Ishikawa (cell line): ENCODE measurements around the gene STING1.

Experiments
- RAD21 ChIP-seq: IDR thresholded peaks from 2 replicates; pipeline ENCODE4 v1.6.1; 2012; ENCODE audit warnings: low read depth
- TAF1 ChIP-seq: IDR thresholded peaks from 2 replicates; pipeline ENCODE4 v1.6.1; 2012; ENCODE audit warnings: low read depth, mild to moderate bottlenecking
- TEAD4 ChIP-seq: IDR thresholded peaks from 2 replicates; pipeline ENCODE4 v1.6.1; 2012
- YY1 ChIP-seq: IDR thresholded peaks from 2 replicates; pipeline ENCODE4 v1.6.1; 2012; ENCODE audit warnings: low read depth

- TF ChIP-seq RAD21: no peak
- TF ChIP-seq YY1: no peak
- no peak for TF ChIP-seq TEAD4
- TF ChIP-seq TAF1: no peak
Measured at GRCh38 chr5:139453683-139454567, 28.6 kb downstream of the STING1 start.
